ENCODE data around the gene CPA3.

Gene CPA3

DNA sequence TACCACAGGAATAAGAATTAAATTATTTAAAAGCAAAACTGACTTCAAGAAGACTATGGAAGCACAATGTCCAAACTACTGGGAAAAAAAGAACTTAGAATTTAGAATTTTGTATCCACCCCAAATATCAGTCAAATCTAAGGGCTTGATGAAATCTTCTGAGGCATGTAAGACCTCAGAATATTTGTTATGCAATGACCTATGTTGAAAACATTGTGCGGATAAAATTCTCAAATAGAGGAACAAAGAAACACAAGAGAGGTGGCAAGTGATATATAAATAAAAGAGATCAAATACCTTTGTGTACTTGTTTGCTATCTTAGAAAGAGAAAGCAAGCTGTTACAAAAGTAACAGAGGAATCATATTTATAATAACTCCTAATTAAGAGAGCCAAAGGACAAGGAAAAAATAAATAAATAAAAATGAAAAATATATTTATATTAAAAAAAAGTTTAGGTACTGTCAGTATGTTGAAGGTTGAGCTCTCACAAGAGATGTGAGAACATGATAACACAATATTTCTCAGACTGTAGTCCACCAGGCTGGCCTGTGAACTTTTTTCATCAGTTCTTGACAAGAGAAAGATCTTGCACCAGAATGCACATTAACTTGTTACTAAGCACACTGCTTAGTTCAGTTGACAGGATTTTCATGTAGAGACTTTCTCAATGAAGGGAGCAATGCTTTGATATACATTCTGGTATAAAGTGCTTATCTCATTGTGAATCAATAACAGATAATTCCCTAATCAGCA is 50.0 kb downstream of the CPA3 start:
- no peak for FAIRE-seq
- no peak for DNase-seq (ENCODE audit: low spot score)

DNA sequence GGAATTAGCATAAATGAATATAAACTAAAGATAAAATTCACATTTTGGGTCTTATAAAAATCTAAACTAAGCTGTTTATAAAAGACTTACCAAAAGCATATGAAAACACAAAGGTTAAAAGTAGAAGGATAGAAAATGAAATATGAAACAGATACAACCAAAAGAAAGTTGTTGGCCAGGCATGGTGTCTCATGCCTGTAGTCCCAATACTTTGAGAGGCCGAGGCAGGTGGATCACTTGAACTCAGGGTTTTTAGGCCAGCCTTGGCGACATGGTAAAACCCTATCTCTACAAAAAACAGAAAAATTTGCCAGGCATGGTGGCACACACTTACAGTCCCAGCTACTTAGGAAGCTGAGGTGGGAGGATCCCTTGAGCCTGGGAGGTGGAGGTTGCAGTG is 51.0 kb downstream of the CPA3 start:
- DNase-seq (ENCODE audit: low spot score) (no peak), FAIRE-seq (no peak)

GRCh38 chr3:148922467-148922866 is 57.4 kb downstream of the CPA3 start:
- FAIRE-seq: no peak
- no peak for DNase-seq (ENCODE audit: low spot score)

DNA sequence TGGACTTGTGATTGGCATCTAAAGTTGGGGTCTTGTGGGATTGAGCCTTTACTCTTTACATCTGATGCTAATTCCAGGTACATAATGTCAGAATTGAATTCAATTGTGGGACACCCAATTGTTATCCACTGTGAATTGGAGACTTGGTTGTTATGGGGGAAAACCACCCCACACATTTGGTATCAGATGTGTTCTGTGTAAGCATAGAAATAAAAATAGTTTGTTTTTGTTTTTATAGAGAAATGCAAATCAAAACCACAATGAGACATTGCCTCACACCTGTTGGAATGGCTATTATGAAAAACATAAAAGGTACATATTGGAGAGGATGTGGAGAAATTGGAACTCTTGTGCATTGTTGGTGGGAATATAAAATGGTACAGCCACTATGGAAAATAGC is 58.5 kb downstream of the CPA3 start:
- FAIRE-seq (no peak), DNase-seq (ENCODE audit: low spot score) (no peak)

GRCh38 chr3:148924562-148924961 is 59.5 kb downstream of the CPA3 start:
- DNase-seq (ENCODE audit: low spot score): no peak
- FAIRE-seq: no peak

GRCh38 chr3:148925845-148926244 is 60.7 kb downstream of the CPA3 start:
- DNase-seq (ENCODE audit: low spot score): no peak
- no peak for FAIRE-seq

- DNase-seq (ENCODE audit: low spot score) (peak; percentile 40), FAIRE-seq (no peak)
Measured at GRCh38 chr3:148930752-148931151, 65.7 kb downstream of the CPA3 start.

GRCh38 chr3:148931574-148931973 is 66.5 kb downstream of the CPA3 start:
- FAIRE-seq: no peak
- no peak for DNase-seq (ENCODE audit: low spot score)

GRCh38 chr3:148932972-148933371 is 67.9 kb downstream of the CPA3 start:
- no peak for FAIRE-seq
- DNase-seq (ENCODE audit: low spot score): no peak

GRCh38 chr3:148937467-148938255 is 72.6 kb downstream of the CPA3 start:
- FAIRE-seq: no peak

DNA sequence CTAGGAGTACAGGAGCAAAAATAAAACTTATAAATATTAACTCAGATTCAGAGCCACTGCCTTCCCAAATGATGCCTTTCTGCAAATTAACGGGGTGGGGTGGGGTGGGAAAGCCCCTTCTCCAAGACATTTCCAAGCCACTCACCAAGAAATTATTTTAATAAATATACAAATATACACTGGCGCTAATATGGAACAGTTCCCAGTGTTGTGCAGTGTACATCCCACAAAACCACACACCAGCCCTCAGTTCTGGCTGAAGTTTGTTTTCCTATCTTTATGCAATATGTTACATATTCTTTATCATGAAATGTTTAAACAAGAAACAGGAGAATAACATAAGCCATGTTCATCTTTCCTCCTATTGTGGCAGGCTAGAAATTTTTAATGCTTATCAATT is 73.2 kb downstream of the CPA3 start:
- FAIRE-seq (no peak), DNase-seq (ENCODE audit: low spot score) (no peak)

More at GRCh38 chr3:148937467-148938255, 72.6 kb downstream of the CPA3 start:
- DNase-seq (ENCODE audit: low spot score): no peak

GRCh38 chr3:148938936-148939335 is 73.8 kb downstream of the CPA3 start:
- DNase-seq (ENCODE audit: low spot score): no peak
- no peak for FAIRE-seq

DNA sequence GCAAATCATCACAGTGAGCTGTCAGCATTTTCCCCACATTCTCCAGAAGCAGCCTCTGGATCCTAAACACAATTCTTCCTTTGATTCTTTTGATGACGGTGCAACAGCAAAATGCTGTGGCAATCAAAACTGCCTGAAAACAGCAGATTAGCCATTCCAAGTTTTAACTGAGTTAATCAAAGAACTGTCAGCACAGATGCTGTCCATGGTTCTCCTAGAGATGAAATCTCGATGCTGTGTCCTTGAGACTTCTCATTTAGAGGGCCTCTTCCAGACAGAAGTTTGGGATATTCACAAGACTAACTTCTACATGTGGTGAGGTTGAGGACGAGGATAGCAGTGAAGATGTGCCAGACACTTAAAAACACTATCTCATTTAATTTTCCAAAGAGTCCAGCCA is 75.9 kb downstream of the CPA3 start:
- DNase-seq (ENCODE audit: low spot score) (no peak), FAIRE-seq (no peak)

- FAIRE-seq: no peak
- peak; percentile 70 for DNase-seq (ENCODE audit: low spot score)
Measured at GRCh38 chr3:148943506-148944205, 78.6 kb downstream of the CPA3 start.

GRCh38 chr3:148945116-148945515 is 80.0 kb downstream of the CPA3 start:
- DNase-seq (ENCODE audit: low spot score): no peak
- no peak for FAIRE-seq

Data from urothelium cell line (cell line).